Eye (tissue), 1 donor: ENCODE measurements around the gene PREX1.
A peak's percentile ranks its signal among the peaks of the same experiment; 100 is the strongest.

Source experiments
- DNase-seq: peaks from one replicate; pipeline ENCODE4 v3.0.0-alpha.2; 2015

Gene PREX1

DNA sequence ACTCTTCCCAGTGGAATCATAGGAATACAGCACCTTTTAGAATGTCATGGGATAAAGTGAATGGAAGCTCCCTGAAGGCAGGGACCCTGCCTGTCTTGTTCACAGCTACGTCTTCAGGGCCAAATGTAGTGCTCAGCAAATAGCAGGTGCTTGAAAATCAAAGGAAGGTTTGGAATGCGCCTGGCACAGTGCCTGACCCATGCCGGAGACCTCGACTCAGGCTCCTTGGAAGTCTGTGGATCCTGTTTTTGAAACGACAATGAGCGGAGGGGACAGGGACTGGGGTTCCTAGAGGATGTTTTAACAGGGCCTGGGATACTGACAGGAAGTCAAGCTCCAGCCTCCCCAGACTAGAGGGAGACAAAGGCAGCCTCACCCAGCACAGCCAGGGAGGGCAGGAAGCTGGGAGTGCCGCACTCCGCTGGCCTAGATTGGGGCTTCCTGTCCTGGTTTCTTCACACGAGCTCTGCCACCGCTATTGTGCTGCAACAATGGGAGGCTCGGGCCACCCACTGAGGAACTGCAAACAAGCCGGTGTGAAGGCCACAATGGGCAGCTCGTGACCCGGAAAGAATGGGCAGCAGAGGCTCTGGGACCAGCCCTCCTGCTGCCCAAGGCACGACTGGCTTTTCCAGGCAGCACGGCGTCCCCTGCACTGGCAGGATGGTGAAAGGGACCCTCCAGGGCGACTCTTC lies 76.7 kb downstream of the PREX1 start:
- peak; percentile 95 for DNase-seq

GRCh38 chr20:48750376-48750775 lies 77.4 kb downstream of the PREX1 start:
- DNase-seq, result no peak

DNA sequence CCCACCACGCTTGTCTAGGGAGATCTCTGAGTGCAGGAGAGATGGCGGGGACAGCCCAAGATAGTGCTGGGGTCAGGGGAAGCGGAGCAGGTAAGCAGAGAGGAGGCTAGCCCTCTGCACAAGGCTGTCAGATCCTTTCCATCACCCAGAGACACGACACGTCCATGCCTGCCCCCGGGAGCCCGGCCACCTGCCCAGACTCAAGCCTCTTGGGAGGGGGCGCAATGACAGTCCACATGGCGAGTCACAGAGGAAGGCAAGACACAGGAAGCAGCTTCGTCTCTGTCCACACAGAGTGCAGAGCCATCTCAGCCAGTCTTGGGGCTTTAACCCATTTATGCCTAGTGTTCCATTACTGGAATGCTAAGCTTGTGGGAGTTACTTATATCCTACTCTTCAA lies 78.4 kb downstream of the PREX1 start:
- peak; percentile 54 for DNase-seq

GRCh38 chr20:48748556-48748955 lies 79.2 kb downstream of the PREX1 start:
- DNase-seq, result no peak

DNA sequence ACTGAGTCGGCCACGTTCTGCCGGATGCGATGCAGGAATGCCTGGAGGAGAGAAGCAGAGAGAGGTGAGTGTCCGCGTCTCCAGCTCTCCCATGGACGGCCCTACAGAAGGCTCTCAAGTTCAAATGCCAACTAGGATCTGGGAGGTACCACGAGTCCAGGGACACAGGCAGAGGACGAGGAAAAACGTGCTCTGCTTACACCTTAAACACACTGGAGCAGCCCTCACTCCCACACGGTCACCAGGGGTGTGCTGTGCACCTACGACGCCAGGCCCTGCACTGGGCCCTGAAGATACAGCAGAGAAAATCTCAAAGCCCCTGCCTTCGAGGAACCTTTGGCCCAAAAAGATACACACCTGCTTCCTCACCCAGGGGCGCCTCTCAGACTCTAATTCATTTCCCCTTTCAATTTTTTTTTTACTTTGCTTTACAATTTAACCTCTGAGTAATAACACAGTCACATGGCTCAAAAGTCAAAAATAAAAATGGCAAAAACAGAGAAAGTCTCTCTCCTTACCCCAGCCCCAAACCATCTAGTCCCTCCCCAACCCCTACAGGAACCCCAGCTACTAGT lies 79.9 kb downstream of the PREX1 start:
- DNase-seq, result no peak

DNA sequence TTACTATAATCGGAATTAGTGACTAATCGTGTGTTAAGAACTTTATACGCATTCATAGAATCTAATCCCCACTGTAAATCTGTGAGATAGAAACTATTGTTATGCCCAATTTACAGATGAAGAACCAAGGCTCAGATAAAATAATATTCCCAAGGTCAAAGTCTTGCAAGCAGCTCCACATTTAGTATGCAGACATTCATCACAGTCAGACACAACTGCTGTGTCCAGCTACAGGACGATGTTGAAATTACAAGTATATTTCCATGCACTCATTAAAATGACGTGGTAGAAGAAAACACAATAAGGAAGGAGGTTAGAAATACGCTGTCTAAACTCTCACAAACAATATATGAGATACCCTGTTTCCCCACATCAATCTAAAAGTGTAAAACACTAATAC lies 82.5 kb downstream of the PREX1 start:
- no peak for DNase-seq

GRCh38 chr20:48744515-48744914 lies 83.3 kb downstream of the PREX1 start:
- no peak for DNase-seq

- DNase-seq, result no peak
Measured at GRCh38 chr20:48743807-48744206, 84.0 kb downstream of the PREX1 start.

- no peak for DNase-seq
Measured at GRCh38 chr20:48742912-48743680, 84.7 kb downstream of the PREX1 start.

DNA sequence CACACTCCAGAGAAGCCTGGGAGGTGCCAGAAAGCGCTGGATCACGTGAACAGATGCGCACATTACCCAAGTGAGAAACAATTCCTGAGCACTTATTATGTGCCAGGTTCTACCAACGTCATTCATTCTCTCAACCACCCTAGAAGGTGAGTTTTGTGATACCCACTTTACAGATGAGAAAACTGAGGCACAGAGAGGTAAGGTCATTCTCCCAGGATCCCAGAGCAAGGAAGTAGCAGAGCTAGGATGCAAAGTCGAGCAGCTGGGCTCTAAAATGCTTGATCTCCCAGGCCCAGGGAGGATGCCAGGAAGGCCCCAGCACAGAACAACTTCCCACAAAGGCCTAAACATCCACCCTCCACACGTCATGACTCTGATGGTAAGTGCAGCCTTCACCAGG lies 85.6 kb downstream of the PREX1 start:
- no peak for DNase-seq

DNA sequence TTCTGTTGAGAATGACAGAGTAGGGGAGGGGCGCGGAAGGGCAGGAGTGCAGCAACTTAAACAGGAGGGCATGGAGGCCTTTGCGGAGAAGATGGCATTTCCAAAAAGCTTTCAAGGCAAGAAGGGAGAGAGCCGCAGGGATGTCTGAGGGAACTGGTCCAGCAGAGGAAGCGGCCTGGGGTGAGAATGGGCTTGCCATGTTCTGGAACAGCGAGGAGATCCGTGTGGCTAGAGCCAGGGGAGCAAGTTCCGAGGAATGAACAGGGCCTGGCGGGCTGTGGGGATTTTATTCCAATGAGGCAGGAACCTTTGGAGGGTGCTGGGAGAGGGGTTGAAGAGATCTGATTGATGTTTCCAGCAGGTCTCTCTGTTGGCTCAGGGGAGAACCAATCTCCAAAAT lies 86.1 kb downstream of the PREX1 start:
- no peak for DNase-seq

DNA sequence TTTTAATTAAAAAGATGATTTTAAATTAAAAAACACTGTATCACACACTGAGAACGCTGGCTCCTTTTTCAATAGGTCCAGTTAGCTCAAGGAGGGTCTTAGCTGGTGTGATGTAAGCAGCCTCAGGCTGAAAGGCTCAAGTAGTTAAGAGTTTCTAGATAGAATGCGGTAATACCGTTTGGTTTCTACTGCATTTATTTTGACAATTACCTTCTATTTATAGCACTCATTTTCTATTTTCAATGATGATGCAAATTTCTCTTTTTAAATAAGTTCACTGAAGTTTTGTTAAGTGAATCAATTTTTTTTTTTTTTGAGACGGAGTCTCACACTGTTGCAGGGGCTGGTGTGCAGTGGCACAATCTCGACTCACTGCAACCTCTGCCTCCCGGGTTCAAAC lies 87.1 kb downstream of the PREX1 start:
- DNase-seq, result no peak

DNA sequence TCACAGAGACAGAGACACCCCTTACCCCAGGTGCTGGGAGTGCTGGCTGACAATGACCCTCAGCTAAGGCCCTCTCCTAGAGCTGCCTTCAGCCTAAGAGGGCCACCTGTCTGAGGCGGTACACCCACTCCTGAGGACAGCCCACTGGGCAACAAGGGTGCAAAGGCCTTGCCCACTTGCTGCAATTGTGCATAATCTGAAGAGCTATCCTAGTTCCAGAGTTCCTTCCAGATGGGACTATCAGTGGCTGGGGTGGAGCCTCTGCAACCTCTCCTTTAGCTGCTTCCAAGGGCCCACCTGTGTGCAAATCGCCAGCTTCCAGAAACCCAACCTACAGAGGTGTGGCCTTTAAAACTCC lies 87.5 kb downstream of the PREX1 start:
- no peak for DNase-seq

- DNase-seq, result no peak
Measured at GRCh38 chr20:48739395-48740291, 88.2 kb downstream of the PREX1 start.

DNA sequence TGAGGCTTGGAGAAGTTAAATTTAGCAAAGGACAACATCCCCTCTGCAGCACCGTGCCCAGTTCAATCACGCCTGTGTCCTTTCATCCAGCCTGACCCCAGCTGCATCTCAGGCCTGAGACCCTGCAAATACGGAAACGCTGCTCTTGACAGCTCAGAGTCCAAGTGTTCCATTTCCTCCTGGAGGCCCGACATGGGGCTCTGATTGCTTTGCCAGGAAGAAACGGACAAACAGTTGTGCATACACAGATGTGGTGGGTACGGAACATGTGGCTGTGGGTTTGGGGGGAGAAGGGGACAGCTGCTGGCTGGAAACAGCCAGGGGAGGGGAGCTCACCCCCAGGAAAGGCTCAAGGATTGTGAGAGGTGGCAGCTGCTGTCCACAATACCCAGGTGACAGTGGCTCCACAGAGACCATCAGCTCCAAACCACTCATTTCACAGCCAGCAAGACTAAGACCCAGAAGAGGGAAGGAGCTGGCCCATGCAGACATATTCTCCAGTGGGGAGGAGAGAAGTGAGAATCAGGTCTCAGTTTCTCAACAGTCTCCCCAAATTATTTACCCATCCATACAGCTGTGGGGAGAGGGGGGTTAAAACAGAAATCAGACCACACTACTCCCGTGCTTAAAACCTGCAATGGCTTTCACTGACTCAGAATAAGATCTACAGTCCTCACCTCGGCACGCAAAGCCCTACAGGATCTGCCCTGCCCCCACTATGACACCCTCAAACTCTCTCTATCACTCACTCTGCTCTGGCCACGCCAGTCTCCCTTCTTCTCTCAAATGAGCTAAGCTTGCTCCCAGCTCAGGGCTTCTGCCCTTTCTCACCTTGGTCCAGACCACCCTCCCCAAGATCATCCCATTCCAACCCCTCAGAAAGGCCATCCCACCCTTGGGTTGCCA lies 89.1 kb downstream of the PREX1 start:
- DNase-seq, result no peak

GRCh38 chr20:48738094-48738398 lies 89.8 kb downstream of the PREX1 start:
- no peak for DNase-seq

- no peak for DNase-seq
Measured at GRCh38 chr20:48737434-48738093, 90.2 kb downstream of the PREX1 start.

DNA sequence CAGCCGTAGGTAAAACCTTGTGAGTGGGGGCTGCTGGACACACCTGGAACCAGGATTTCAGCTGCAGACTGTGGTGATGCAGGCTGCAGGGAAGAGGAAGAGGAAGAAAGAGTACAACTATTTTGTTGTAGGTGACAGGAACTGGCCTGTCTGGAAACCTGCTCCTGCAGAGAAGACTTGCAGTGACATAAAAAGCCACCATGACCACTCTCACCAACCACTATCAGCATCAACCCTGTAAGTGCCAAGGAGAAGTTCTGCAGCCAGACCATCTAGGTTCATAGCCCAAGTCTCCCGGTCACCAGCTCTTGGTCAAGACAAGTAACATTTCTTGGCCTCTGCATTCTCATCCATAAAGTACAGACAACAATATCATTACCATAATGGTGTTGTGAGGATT lies 91.2 kb downstream of the PREX1 start:
- DNase-seq, result no peak

DNA sequence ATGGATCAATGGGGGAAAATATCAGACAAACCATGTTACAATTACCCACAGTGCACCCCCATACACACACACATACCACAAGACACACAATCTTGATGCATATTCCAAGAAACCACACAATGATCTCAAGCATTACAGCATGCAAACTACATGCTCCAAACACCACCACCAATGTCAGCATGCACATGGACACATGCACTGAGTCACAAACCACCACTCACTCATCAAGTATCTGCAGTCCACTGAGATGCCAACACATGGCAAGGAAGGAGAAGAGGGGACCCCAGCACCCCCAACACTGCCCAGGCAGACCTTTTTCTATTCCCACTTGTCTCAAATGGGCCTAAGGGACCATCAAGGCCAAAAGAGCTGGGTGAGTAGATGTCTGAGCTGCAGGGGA lies 91.6 kb downstream of the PREX1 start:
- DNase-seq, result no peak

DNA sequence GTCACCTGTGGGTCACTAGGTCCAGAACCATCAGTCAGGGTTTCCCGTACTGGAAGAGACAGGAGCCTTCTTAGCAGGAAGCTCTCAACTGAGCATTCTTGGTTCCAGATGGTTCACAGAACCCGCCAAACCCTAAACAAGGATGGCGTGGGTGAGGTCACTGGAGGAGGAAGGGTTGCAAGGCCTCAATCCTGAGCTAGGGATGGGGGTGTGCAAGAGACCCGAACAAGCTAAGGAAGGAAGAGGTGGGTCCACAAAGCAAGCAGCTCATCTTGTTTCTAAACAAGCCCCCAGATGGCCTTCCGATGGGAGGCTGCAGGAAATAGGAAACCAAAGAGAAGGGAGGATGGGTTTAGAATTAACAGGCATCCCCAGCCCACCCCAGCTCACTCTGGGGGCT lies 92.7 kb downstream of the PREX1 start:
- DNase-seq, result no peak

DNA sequence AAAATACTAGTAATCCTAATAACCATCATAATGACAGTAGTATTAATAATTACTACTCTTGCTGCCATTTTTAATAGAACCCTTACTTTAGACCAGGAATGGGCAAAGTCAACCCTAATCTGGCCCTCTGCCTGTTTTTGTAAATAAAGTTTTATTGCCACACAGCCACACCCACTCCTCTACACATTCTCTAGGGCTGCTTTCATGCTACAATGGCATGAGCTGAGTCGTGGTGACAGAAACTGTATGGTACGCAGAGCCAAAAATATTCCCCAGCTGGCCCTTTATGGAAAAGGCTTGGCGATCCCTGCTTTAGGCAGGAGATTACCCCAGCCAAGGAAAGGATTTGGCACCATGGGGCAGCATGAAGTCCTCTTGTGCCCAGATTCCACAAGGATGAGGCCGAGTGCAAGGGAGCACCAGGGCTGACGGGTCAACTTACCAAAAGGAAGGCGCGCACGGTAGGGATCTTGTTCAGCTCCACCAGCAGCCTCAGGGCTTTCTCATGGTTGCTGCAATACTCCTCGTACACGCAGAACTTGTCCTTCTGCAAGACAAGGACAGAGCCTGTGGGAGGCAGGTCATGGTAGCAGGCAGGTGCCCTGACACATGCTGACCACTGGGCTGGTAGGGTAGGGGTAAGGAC lies 93.6 kb downstream of the PREX1 start:
- DNase-seq, result no peak
